Measurements from ENCODE around the gene RFTN1.
"Not testable (repeated sequence)": the region's sequence is repeated elsewhere in the genome, so short reads cannot be mapped to it uniquely, and the experiment has no call there.

Gene RFTN1

GRCh38 chr3:16317561-16317945, 195.9 kb downstream of the RFTN1 start:
- no peak for DNase-seq

- no peak for DNase-seq
These were observed 196.5 kb downstream of the RFTN1 start for GRCh38 chr3:16316847-16317560.

- no peak for DNase-seq
These were observed 197.1 kb downstream of the RFTN1 start for GRCh38 chr3:16316396-16316795.

- DNase-seq = no peak
These were observed 197.9 kb downstream of the RFTN1 start for GRCh38 chr3:16315623-16316022.

- no peak for DNase-seq
These were observed 199.4 kb downstream of the RFTN1 start for GRCh38 chr3:16313886-16314645.

GRCh38 chr3:16311960-16312451, 201.5 kb downstream of the RFTN1 start:
- DNase-seq = no peak

- DNase-seq = not testable (repeated sequence)
These were observed 203.0 kb downstream of the RFTN1 start for GRCh38 chr3:16310486-16310885.

GRCh38 chr3:16309558-16309957, 203.9 kb downstream of the RFTN1 start:
- DNase-seq = no peak

- DNase-seq = no peak
These were observed 204.8 kb downstream of the RFTN1 start for GRCh38 chr3:16308727-16309126.

GRCh38 chr3:16307832-16308531, 205.5 kb downstream of the RFTN1 start:
- DNase-seq = no peak

- no peak for DNase-seq
These were observed 208.4 kb downstream of the RFTN1 start for GRCh38 chr3:16305111-16305541.

GRCh38 chr3:16304061-16305010, 209.2 kb downstream of the RFTN1 start:
- DNase-seq = no peak

GRCh38 chr3:16303037-16303575, 210.4 kb downstream of the RFTN1 start:
- no peak for DNase-seq

- DNase-seq = no peak
These were observed 211.3 kb downstream of the RFTN1 start for GRCh38 chr3:16302082-16302631.

GRCh38 chr3:16301507-16301906, 212.0 kb downstream of the RFTN1 start:
- no peak for DNase-seq

- no peak for DNase-seq
These were observed 212.6 kb downstream of the RFTN1 start for GRCh38 chr3:16300881-16301359.

GRCh38 chr3:16300307-16300706, 213.2 kb downstream of the RFTN1 start:
- no peak for DNase-seq

GRCh38 chr3:16299746-16300145, 213.8 kb downstream of the RFTN1 start:
- no peak for DNase-seq

- no peak for DNase-seq
These were observed 214.6 kb downstream of the RFTN1 start for GRCh38 chr3:16298891-16299290.

GRCh38 chr3:16297997-16298885, 215.3 kb downstream of the RFTN1 start:
- DNase-seq = no peak
